B cell (primary cell): ENCODE measurements around the gene EIF2S1. TPM values are rescaled to one million over a fixed set of nuclear protein-coding genes. Genes with fewer than 3 reads are reported as not detected.

Experiments used
- ATAC-seq: fragments of 200-7000 bp; cut with Tn5 transposase; one replicate; pipeline ENCODE4 v1.10.0; 2021; ENCODE audit warnings: low read depth, mild to moderate bottlenecking, moderate number of reproducible peaks, moderate library complexity
- CTCF ChIA-PET: fragments of 350-600 bp; sonication (Branson Sonifier 250); formaldehyde crosslinking; loops from one replicate; lab custom pipeline; 2021; ENCODE audit warnings: antibody characterized with exemption, inconsistent platforms; lab: Charles Lee
- POLR2A ChIA-PET: fragments of 350-600 bp; sonication (Branson Sonifier 250); formaldehyde crosslinking; loops from one replicate; lab custom pipeline; 2021; ENCODE audit warnings: antibody characterized with exemption; lab: Charles Lee
- DNase-seq: peaks from one replicate; pipeline ENCODE4 v3.0.0; 2013
- H2AFZ ChIP-seq: 2 replicates; pipeline ENCODE4 v1.6.1; 2012; ENCODE audit warnings: mild to moderate bottlenecking, low read depth, low read length; ENCODE audit not compliant: insufficient read depth, poor library complexity, severe bottlenecking
- H3K27ac ChIP-seq, 2 donors: 1 replicate in 1 of 2; 2 replicates in 1 of 2; pipeline ENCODE4 v1.5.1; 2012 to 2013; ENCODE audit warnings: low read length in 2 of 2, mild to moderate bottlenecking in 2 of 2, moderate library complexity in 1 of 2
- H3K27me3 ChIP-seq, 4 experiments: fragments of 200-600 bp in 1 of 4; sonication (generic) in 1 of 4; replicated peaks in 1 of 4; 1 replicate in 2 of 4; 2 replicates in 2 of 4; pipeline versions ENCODE4 v1.6.1 to v1.7.0; 2013 to 2016; ENCODE audit warnings: low read length in 3 of 4, mild to moderate bottlenecking in 2 of 4, mixed read lengths in 1 of 4, moderate library complexity in 1 of 4; ENCODE audit not compliant: insufficient read depth in 4 of 4, control insufficient read depth in 3 of 4; ENCODE audit errors: control extremely low read depth in 1 of 4
- H3K36me3 ChIP-seq, 2 experiments: replicated peaks in 1 of 2; 1 replicate in 1 of 2; 2 replicates in 1 of 2; pipeline versions ENCODE4 v1.6.1 to v1.7.1; 2013; ENCODE audit warnings: low read length in 1 of 2; ENCODE audit not compliant: insufficient read depth in 2 of 2, control insufficient read depth in 1 of 2; ENCODE audit errors: control extremely low read depth in 1 of 2, extremely low read depth in 1 of 2
- H3K4me1 ChIP-seq, 2 donors: fragments of 200-600 bp in 1 of 2; sonication (generic) in 1 of 2; 1 replicate in 1 of 2; 2 replicates in 1 of 2; pipeline versions ENCODE4 v1.5.1 to v1.6.1; 2013 to 2017; ENCODE audit warnings: low read length in 2 of 2; ENCODE audit not compliant: control insufficient read depth in 2 of 2, insufficient read depth in 2 of 2
- H3K4me2 ChIP-seq: replicated peaks from 2 replicates; pipeline ENCODE3; 2012; ENCODE audit warnings: mild to moderate bottlenecking, low read depth, low read length; ENCODE audit not compliant: poor library complexity, severe bottlenecking
- H3K4me3 ChIP-seq, 5 experiments: fragments of 200-600 bp in 1 of 5; sonication (generic) in 1 of 5; 1 replicate in 3 of 5; 2 replicates in 2 of 5; pipeline versions ENCODE4 v1.5.1 to v1.7.0; 2011 to 2016; ENCODE audit warnings: low read length in 4 of 5, mild to moderate bottlenecking in 4 of 5, low read depth in 2 of 5, control low read depth in 1 of 5, moderate library complexity in 1 of 5; ENCODE audit not compliant: insufficient read depth in 1 of 5; ENCODE audit errors: control extremely low read depth in 1 of 5, extremely low read depth in 1 of 5
- H3K79me2 ChIP-seq: fragments of 200-600 bp; sonication (generic); one replicate; pipeline ENCODE4 v1.6.0; 2016; ENCODE audit warnings: low read length; ENCODE audit not compliant: control insufficient read depth, insufficient read depth
- H3K9ac ChIP-seq: fragments of 200-600 bp; sonication (generic); 2 replicates; pipeline ENCODE4 v1.6.1; 2017; ENCODE audit warnings: mild to moderate bottlenecking, low read length, moderate library complexity
- H3K9me3 ChIP-seq, 3 donors: one replicate each; pipeline versions ENCODE4 v1.6.1 to v1.7.1; 2013; ENCODE audit warnings: low read length in 2 of 3; ENCODE audit not compliant: control insufficient read depth in 2 of 3, insufficient read depth in 1 of 3; ENCODE audit errors: control extremely low read depth in 1 of 3
- H4K20me1 ChIP-seq: 2 replicates; pipeline ENCODE4 v1.6.0; 2012; ENCODE audit warnings: mild to moderate bottlenecking, low read length; ENCODE audit not compliant: insufficient read depth, control insufficient read depth, poor library complexity, severe bottlenecking
- H3K27ac Mint-ChIP-seq: one replicate; pipeline ENCODE4 v1.8.0; 2021; ENCODE audit warnings: mixed read lengths
- H3K27me3 Mint-ChIP-seq: one replicate; pipeline ENCODE4 v1.8.0; 2021; ENCODE audit warnings: mixed read lengths
- H3K4me1 Mint-ChIP-seq: one replicate; pipeline ENCODE4 v1.8.0; 2021; ENCODE audit warnings: mixed read lengths
- H3K4me3 Mint-ChIP-seq: one replicate; pipeline ENCODE4 v1.8.0; 2021; ENCODE audit warnings: mixed read lengths
- H3K9me3 Mint-ChIP-seq: one replicate; pipeline ENCODE4 v1.8.0; 2022; ENCODE audit warnings: mixed read lengths; ENCODE audit not compliant: insufficient read depth
- EZH2 ChIP-seq: IDR thresholded peaks from 2 replicates; pipeline ENCODE4 v1.6.1; 2012; ENCODE audit warnings: borderline replicate concordance, low read depth, mild to moderate bottlenecking, moderate library complexity, low read length; ENCODE audit not compliant: insufficient read depth, poor library complexity, severe bottlenecking
- WGBS: methylation state at CpG from one replicate; pipeline ENCODE4 v1.1.5; 2013; ENCODE audit warnings: missing lambda C conversion rate; ENCODE audit not compliant: insufficient coverage; 5-methylcytosine and 5-hydroxymethylcytosine counted together
- intact Hi-C: fragments of 100-400 bp; cut with micrococcal nuclease; formaldehyde crosslinking; loops from one replicate; pipeline ENCODE4 v1.10.0; 2022
- polyA plus RNA-seq: library from polyadenylated mRNA; depleted of rRNA; stranded (reverse); fragments of >200 nt; gene quantifications from 2 replicates; pipeline ENCODE4 v1.2.3, GENCODE V29; 2012
- total RNA-seq, 2 donors: library from RNA; stranded (reverse); fragments of 120-200 nt in 1 of 2; gene quantifications; 1 replicate in 1 of 2; 2 replicates in 1 of 2; pipeline versions ENCODE4 v1.2.3 to v1.2.4, GENCODE V29; 2013 to 2022
- TF ChIP-seq, protein P1 (sequence below): fragments of 200-600 bp; IDR thresholded peaks from one replicate; pipeline ENCODE4 v1.8.0; 2022; ENCODE audit warnings: antibody characterized with exemption, mild to moderate bottlenecking

EIF2S1 gene
- total and polyA plus RNA-seq, 2 donors (not counting 1 experiment from before 2014, with no cell fraction given) = 10.4 to 39.9 TPM

GRCh38 chr14:67370830-67371229 is 10.7 kb downstream of the EIF2S1 start:
- Histone ChIP-seq H3K36me3 (peaks cover 3 to 81% of the 10 kb centered on the region in 2 experiments), H4K20me1 (peaks cover 31% of the 10 kb centered on the region), H3K9me3 (no peaks in the 10 kb centered on the region), H3K79me2 (peaks cover 29% of the 10 kb centered on the region), H3K4me1 (no peaks in the 10 kb centered on the region), H2AFZ (no peak overlapping the region), H3K9ac (no peak overlapping the region), H3K27me3 (no peaks in the 10 kb centered on the region), H3K4me3 (no peak overlapping the region), H3K27ac (no peak overlapping the region), H3K4me2 (no peak overlapping the region)
- H3K4me3 Mint-ChIP-seq = no peak overlapping the region
- ATAC-seq = no peak
- WGBS = 100% methylated on average over 1 of the region's 5 CpGs
- H3K27me3 Mint-ChIP-seq = no peaks in the 10 kb centered on the region
- no peaks in the 10 kb centered on the region for H3K9me3 Mint-ChIP-seq
- no peak overlapping the region for H3K27ac Mint-ChIP-seq
- H3K4me1 Mint-ChIP-seq = peaks cover 15% of the 10 kb centered on the region
- ChIA-PET CTCF (no interaction called here), POLR2A (no interaction called here)
- no peak for DNase-seq
- intact Hi-C loops = no loop called here
- TF ChIP-seq EZH2 = no peak
- TF ChIP-seq, protein P1, sequence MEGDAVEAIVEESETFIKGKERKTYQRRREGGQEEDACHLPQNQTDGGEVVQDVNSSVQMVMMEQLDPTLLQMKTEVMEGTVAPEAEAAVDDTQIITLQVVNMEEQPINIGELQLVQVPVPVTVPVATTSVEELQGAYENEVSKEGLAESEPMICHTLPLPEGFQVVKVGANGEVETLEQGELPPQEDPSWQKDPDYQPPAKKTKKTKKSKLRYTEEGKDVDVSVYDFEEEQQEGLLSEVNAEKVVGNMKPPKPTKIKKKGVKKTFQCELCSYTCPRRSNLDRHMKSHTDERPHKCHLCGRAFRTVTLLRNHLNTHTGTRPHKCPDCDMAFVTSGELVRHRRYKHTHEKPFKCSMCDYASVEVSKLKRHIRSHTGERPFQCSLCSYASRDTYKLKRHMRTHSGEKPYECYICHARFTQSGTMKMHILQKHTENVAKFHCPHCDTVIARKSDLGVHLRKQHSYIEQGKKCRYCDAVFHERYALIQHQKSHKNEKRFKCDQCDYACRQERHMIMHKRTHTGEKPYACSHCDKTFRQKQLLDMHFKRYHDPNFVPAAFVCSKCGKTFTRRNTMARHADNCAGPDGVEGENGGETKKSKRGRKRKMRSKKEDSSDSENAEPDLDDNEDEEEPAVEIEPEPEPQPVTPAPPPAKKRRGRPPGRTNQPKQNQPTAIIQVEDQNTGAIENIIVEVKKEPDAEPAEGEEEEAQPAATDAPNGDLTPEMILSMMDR = no peak

DNA sequence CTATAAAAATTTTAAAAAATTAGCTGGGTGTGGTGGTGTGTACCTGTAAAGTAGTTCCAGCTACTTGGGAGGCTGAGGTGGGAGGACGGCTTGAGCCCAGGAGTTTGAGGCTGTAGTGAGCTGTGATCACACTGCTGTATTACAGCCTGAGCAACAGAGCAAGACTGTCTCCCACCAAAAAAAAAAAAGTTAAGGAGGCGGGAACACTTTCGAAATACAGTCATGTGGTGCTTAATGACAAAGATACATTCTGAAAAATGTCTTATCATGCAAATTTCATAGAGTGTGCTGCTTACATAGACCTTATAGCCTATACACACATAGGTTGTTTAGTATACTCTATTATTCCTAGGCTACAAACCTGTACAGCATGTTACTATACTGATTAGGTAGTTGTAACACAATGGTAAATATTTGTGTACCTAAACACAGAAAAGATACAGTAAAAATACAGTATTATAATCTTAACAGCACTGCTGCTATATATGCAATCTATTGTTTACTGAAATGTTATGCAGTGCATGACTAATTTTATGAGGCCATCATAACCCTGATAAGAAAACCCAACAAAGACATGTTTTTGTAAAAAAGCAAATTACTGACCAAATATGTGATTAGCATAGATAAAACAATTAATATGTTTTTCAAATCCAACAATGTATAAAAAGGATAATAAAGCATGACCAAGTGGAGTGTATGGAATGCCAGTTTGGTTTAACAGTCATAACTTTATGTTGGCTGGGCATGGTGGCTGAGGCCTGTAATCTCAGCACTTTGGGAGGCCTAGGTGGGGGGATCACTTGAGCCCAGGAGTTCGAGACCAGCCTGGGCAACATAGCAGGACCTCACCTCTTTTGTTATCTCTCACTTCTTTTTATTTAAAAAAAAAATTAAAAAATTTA is 11.4 kb downstream of the EIF2S1 start:
- H3K9ac ChIP-seq = no peak overlapping the region
- Mint-ChIP-seq H3K4me3 (no peak overlapping the region), H3K4me1 (peaks cover 13% of the 10 kb centered on the region), H3K9me3 (no peaks in the 10 kb centered on the region), H3K27ac (no peak overlapping the region), H3K27me3 (no peaks in the 10 kb centered on the region)
- no peak overlapping the region for H3K27ac ChIP-seq
- H2AFZ ChIP-seq = no peak overlapping the region
- no CpG with 5 or more reads among the region's 4 CpGs for WGBS
- no peak for TF ChIP-seq EZH2
- TF ChIP-seq, protein P1 = no peak
- intact Hi-C loops = no loop called here
- POLR2A ChIA-PET = no interaction called here
- H3K79me2 ChIP-seq = peaks cover 22% of the 10 kb centered on the region
- H3K4me2 ChIP-seq = no peak overlapping the region
- ATAC-seq (no peak), DNase-seq (no peak)
- CTCF ChIA-PET = no interaction called here
- H3K9me3 ChIP-seq = no peaks in the 10 kb centered on the region
- H3K4me3 ChIP-seq = no peak overlapping the region
- no peaks in the 10 kb centered on the region for H3K27me3 ChIP-seq
- H3K4me1 ChIP-seq = no peaks in the 10 kb centered on the region
- H3K36me3 ChIP-seq = peaks cover 5 to 81% of the 10 kb centered on the region in 2 experiments
- H4K20me1 ChIP-seq = peaks cover 26% of the 10 kb centered on the region
